Measurements from ENCODE around the gene COL12A1.

- no peak for TF ChIP-seq POLR2A (IDR thresholded peaks at IDR 0.05; ENCODE audit: low read depth, low read length)
- no peak for TF ChIP-seq POLR2AphosphoS5 (IDR thresholded peaks at IDR 0.05; ENCODE audit: low read depth, low read length)
- no peak for TF ChIP-seq TAF1 (IDR thresholded peaks at IDR 0.05; ENCODE audit: borderline replicate concordance, low read depth, low read length)
These were observed 3.1 kb downstream of the COL12A1 start for GRCh38 chr6:75202676-75203131.

Measured in GM12892 (cell line).